ENCODE measurements around the gene ALCAM.
A peak's percentile ranks its signal among the peaks of the same experiment; 100 is the strongest.

Gene ALCAM

DNA sequence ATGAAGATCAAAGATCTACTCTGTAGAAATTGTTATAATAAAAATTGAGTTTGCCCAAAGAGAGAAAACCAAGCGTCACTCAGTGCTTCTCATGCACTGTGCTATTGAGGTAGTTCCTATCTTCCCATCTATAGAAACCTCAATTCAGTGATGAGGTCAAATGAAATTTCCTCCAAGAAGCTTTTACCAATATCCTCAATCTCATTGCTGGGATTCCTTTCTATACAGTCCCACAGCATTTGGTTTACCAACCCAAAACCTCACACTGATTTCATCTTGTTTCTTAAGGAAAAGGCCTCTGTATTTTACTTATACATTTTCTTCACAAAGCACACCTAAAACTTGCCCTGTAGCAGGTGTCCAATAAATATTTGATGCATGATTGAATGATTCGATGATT lies 147.2 kb downstream of the ALCAM start:
- TF ChIP-seq FOXM1 (IDR thresholded peaks at IDR 0.05; ENCODE audit: borderline replicate concordance, low read depth) = no peak
- TF ChIP-seq, protein P1, sequence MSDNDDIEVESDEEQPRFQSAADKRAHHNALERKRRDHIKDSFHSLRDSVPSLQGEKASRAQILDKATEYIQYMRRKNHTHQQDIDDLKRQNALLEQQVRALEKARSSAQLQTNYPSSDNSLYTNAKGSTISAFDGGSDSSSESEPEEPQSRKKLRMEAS (IDR thresholded peaks at IDR 0.05) = no peak
- no peak for TF ChIP-seq TEAD4 (IDR thresholded peaks at IDR 0.05)
- TF ChIP-seq NFIC (IDR thresholded peaks at IDR 0.05) = no peak
- no peak for TF ChIP-seq EGR1 (IDR thresholded peaks at IDR 0.05)
- no peak for TF ChIP-seq ZBTB7A (IDR thresholded peaks at IDR 0.05; ENCODE audit: low read depth)
- no peak for TF ChIP-seq RAD21 (IDR thresholded peaks at IDR 0.05; ENCODE audit: low read depth)
- TF ChIP-seq TCF12 (IDR thresholded peaks at IDR 0.05; ENCODE audit: low read depth) = no peak
- TF ChIP-seq CEBPB (IDR thresholded peaks at IDR 0.05) = no peak

DNA sequence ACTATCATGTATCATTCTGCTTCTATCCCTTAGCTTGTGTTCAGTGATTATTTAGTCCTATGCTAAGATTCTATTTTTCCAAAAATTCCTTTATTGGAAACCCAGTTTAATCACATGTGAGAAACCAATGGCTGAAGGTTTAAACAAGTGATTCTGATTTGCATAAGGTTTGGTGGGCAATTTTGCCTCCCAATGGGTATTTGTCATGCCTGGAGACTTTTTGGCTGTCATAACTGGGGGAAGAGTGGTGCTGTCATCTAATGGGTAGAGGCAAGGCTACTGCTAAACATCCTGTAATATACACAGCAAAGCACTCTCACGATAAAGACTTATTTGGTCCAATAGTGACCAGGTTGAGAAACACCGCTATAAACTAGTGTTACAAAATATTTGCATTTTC lies 148.7 kb downstream of the ALCAM start:
- TF ChIP-seq TEAD4 (IDR thresholded peaks at IDR 0.05) = no peak
- TF ChIP-seq EGR1 (IDR thresholded peaks at IDR 0.05) = no peak
- no peak for TF ChIP-seq TCF12 (IDR thresholded peaks at IDR 0.05; ENCODE audit: low read depth)
- TF ChIP-seq TAF1 (IDR thresholded peaks at IDR 0.05; ENCODE audit: low read depth) = no peak
- no peak for TF ChIP-seq FOXM1 (IDR thresholded peaks at IDR 0.05; ENCODE audit: borderline replicate concordance, low read depth)
- TF ChIP-seq NFIC (IDR thresholded peaks at IDR 0.05) = no peak
- no peak for TF ChIP-seq RAD21 (IDR thresholded peaks at IDR 0.05; ENCODE audit: low read depth)
- no peak for TF ChIP-seq EP300 (IDR thresholded peaks at IDR 0.05; ENCODE audit: borderline replicate concordance)
- TF ChIP-seq, protein P2, sequence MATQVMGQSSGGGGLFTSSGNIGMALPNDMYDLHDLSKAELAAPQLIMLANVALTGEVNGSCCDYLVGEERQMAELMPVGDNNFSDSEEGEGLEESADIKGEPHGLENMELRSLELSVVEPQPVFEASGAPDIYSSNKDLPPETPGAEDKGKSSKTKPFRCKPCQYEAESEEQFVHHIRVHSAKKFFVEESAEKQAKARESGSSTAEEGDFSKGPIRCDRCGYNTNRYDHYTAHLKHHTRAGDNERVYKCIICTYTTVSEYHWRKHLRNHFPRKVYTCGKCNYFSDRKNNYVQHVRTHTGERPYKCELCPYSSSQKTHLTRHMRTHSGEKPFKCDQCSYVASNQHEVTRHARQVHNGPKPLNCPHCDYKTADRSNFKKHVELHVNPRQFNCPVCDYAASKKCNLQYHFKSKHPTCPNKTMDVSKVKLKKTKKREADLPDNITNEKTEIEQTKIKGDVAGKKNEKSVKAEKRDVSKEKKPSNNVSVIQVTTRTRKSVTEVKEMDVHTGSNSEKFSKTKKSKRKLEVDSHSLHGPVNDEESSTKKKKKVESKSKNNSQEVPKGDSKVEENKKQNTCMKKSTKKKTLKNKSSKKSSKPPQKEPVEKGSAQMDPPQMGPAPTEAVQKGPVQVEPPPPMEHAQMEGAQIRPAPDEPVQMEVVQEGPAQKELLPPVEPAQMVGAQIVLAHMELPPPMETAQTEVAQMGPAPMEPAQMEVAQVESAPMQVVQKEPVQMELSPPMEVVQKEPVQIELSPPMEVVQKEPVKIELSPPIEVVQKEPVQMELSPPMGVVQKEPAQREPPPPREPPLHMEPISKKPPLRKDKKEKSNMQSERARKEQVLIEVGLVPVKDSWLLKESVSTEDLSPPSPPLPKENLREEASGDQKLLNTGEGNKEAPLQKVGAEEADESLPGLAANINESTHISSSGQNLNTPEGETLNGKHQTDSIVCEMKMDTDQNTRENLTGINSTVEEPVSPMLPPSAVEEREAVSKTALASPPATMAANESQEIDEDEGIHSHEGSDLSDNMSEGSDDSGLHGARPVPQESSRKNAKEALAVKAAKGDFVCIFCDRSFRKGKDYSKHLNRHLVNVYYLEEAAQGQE (IDR thresholded peaks at IDR 0.05; ENCODE audit: low read depth) = no peak
- TF ChIP-seq, protein P1 (IDR thresholded peaks at IDR 0.05) = no peak
- TF ChIP-seq CREB1 (IDR thresholded peaks at IDR 0.05; ENCODE audit: low read depth) = no peak
- TF ChIP-seq CEBPB (IDR thresholded peaks at IDR 0.05) = no peak
- TF ChIP-seq, protein P3, sequence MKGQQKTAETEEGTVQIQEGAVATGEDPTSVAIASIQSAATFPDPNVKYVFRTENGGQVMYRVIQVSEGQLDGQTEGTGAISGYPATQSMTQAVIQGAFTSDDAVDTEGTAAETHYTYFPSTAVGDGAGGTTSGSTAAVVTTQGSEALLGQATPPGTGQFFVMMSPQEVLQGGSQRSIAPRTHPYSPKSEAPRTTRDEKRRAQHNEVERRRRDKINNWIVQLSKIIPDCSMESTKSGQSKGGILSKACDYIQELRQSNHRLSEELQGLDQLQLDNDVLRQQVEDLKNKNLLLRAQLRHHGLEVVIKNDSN (IDR thresholded peaks at IDR 0.05) = no peak
- no peak for TF ChIP-seq YY1 (IDR thresholded peaks at IDR 0.05; ENCODE audit: low read depth)
- TF ChIP-seq ZBTB7A (IDR thresholded peaks at IDR 0.05; ENCODE audit: low read depth) = no peak

DNA sequence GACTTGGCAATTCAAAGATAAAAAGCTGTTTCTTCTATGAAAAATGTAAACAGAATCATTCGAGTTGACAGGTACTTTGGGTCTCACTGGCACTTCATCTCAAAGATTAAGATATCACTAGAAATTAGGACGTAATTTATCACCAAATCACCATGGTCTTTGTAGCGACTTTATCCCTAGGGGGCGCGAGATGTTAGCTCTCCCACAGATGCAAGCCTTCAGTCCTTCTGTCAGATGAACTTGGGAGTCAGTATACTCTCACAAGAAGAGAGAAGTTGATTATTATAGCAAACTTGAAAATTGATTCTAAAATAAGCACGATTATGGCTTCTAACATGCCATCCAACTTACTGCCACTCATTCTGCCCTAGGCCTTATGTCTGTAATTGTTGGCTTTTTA lies 150.3 kb downstream of the ALCAM start:
- TF ChIP-seq TEAD4 (IDR thresholded peaks at IDR 0.05) (no peak), FOXM1 (IDR thresholded peaks at IDR 0.05; ENCODE audit: borderline replicate concordance, low read depth) (no peak), ZBTB7A (IDR thresholded peaks at IDR 0.05; ENCODE audit: low read depth) (no peak), TAF1 (IDR thresholded peaks at IDR 0.05; ENCODE audit: low read depth) (no peak), YY1 (IDR thresholded peaks at IDR 0.05; ENCODE audit: low read depth) (no peak), CREB1 (IDR thresholded peaks at IDR 0.05; ENCODE audit: low read depth) (no peak), RAD21 (IDR thresholded peaks at IDR 0.05; ENCODE audit: low read depth) (no peak), TCF12 (IDR thresholded peaks at IDR 0.05; ENCODE audit: low read depth) (no peak)
- TF ChIP-seq, protein P3 (IDR thresholded peaks at IDR 0.05) = no peak

DNA sequence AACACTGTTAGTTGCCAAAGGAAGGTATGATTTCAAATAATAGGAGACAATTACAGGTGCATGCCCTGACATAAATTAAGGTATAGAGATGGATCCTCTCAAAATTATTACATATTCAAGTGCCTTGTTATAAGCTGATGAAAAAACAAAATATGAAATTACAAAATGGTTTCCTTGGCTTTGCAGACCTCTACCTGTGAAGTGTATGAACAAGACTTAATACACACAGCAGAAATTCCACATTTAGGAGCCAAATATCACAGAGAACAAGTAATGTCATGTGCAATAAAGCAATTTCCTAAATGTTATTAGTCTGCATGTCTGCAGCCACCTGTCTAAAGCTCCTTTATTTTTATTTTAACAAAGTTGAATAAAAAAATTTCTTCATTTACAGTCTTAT lies 151.5 kb downstream of the ALCAM start:
- TF ChIP-seq, protein P1 (IDR thresholded peaks at IDR 0.05) = no peak
- TF ChIP-seq NFIC (IDR thresholded peaks at IDR 0.05) (no peak), TEAD4 (IDR thresholded peaks at IDR 0.05) (no peak), EP300 (IDR thresholded peaks at IDR 0.05; ENCODE audit: borderline replicate concordance) (no peak), TAF1 (IDR thresholded peaks at IDR 0.05; ENCODE audit: low read depth) (no peak), ZBTB7A (IDR thresholded peaks at IDR 0.05; ENCODE audit: low read depth) (no peak), CREB1 (IDR thresholded peaks at IDR 0.05; ENCODE audit: low read depth) (no peak), YY1 (IDR thresholded peaks at IDR 0.05; ENCODE audit: low read depth) (no peak), EGR1 (IDR thresholded peaks at IDR 0.05) (no peak), CEBPB (IDR thresholded peaks at IDR 0.05) (no peak), TCF12 (IDR thresholded peaks at IDR 0.05; ENCODE audit: low read depth) (no peak), RAD21 (IDR thresholded peaks at IDR 0.05; ENCODE audit: low read depth) (no peak), FOXM1 (IDR thresholded peaks at IDR 0.05; ENCODE audit: borderline replicate concordance, low read depth) (no peak)
- TF ChIP-seq, protein P2 (IDR thresholded peaks at IDR 0.05; ENCODE audit: low read depth) = no peak
- TF ChIP-seq, protein P3 (IDR thresholded peaks at IDR 0.05) = no peak

DNA sequence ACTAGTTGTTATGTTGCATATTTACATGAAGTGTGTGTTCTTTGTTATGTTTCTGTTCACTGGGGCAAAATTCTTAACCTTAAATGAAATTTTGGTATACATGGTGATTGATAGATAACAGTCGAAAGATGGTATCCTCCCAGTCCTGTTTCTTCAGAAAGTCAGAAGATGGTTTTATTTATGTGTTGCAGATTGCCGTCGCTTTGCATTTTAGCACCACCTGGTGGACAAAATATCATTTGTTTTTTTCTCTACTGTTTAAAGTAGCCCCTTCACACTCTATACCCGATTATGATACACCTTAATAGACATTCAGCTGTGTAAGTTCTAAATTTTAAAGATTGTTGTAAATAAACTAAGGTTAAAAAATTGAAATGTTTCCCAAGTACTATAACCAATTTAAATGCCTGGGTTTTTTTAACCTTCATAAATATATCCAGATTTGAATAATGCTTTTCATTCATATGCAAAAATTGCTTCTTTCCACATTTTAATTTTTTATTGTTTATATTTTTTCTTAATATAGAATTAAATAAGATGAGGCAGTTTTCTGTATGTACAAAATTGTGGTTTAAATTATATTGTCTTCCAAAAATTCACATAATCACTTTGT lies 152.2 kb downstream of the ALCAM start:
- peak; percentile 80 for TF ChIP-seq RAD21 (IDR thresholded peaks at IDR 0.05; ENCODE audit: low read depth)
- no peak for TF ChIP-seq YY1 (IDR thresholded peaks at IDR 0.05; ENCODE audit: low read depth)
- no peak for TF ChIP-seq ZBTB7A (IDR thresholded peaks at IDR 0.05; ENCODE audit: low read depth)
- no peak for TF ChIP-seq TEAD4 (IDR thresholded peaks at IDR 0.05)
- TF ChIP-seq, protein P1 (IDR thresholded peaks at IDR 0.05) = no peak
- TF ChIP-seq CEBPB (IDR thresholded peaks at IDR 0.05) = no peak
- no peak for TF ChIP-seq EP300 (IDR thresholded peaks at IDR 0.05; ENCODE audit: borderline replicate concordance)
- TF ChIP-seq FOXM1 (IDR thresholded peaks at IDR 0.05; ENCODE audit: borderline replicate concordance, low read depth) = no peak

Measured in Ishikawa (cell line).